ENCODE measurements around the gene FAM120A.
"Not testable (repeated sequence)": the region's sequence is repeated elsewhere in the genome, so short reads cannot be mapped to it uniquely, and the experiment has no call there.

Gene FAM120A, protein sequence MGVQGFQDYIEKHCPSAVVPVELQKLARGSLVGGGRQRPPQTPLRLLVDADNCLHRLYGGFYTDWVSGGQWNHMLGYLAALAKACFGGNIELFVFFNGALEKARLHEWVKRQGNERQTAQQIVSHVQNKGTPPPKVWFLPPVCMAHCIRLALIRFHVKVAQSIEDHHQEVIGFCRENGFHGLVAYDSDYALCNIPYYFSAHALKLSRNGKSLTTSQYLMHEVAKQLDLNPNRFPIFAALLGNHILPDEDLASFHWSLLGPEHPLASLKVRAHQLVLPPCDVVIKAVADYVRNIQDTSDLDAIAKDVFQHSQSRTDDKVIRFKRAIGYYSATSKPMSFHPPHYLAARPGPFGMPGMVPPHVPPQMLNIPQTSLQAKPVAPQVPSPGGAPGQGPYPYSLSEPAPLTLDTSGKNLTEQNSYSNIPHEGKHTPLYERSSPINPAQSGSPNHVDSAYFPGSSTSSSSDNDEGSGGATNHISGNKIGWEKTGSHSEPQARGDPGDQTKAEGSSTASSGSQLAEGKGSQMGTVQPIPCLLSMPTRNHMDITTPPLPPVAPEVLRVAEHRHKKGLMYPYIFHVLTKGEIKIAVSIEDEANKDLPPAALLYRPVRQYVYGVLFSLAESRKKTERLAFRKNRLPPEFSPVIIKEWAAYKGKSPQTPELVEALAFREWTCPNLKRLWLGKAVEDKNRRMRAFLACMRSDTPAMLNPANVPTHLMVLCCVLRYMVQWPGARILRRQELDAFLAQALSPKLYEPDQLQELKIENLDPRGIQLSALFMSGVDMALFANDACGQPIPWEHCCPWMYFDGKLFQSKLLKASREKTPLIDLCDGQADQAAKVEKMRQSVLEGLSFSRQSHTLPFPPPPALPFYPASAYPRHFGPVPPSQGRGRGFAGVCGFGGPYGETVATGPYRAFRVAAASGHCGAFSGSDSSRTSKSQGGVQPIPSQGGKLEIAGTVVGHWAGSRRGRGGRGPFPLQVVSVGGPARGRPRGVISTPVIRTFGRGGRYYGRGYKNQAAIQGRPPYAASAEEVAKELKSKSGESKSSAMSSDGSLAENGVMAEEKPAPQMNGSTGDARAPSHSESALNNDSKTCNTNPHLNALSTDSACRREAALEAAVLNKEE

DNA sequence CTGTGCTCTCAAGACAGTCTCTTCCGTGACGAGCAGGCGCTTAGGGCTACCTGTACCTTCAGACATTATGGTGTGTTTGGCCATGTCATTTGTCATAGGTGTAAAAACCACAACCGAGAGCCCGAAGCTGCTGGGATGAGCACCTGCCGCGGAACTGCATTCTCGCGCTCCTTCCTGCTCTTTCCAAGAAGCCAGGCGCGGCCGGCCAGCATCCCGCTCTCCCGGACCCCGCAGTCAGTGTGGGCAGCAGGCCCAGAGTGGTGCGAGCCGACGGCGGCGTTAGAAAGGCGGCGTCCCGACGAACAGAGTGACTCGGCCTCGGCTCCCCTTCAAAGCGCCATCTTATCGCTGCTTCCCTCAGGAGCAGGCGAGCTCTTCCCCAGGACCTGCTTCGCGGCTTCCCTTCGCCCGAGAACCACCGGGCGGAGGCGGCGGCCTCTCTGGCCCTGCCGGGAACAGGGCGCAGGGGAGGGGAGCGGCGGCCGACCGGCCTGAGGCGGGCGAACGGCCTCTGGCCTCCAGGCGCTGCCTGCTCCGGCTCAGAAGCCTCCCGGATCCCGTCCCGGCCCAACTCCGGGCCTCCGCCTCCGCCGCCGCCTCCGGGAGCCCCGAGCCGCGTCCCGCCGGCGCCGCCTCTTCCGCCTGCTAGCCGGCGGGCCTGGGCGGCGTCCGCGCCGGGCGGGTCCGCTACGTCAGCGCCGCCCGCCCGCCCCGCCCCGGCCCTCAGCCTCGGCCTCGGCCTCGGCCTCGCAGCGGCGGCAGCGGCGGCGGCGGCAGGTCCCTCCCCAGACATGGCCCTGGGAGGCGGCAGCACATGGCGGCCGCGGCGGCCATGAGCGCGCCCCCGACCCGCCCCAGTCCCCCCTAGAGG, at the start of gene FAM120A:
TSS of gene FAM120A (plus strand) at position 741 of the 871 bp plus-strand sequence. CDS start 231 bp downstream, outside the sequence.
- peak; percentile 62 for DNase-seq (ENCODE audit: low read depth)

DNA sequence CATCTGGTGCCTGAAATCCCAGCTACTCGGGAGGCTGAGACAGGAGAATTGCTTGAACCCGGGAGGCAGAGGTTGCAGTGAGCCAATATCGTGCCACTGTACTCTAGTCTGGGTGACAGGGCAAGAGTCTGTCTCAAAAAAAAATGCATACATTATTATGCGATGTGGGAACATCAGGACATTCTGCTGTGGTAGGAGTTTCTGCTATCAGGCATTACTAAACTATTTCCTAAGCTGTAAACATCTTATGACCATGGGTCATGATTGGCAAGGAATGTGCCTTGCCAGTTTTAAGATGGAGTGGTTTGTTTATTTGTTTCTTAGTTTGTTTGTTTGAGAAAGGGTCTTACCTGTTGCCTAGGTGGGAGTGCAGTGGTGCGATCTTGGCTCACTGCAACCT, 45.1 kb upstream of the FAM120A start:
- no peak for DNase-seq (ENCODE audit: low read depth)

DNA sequence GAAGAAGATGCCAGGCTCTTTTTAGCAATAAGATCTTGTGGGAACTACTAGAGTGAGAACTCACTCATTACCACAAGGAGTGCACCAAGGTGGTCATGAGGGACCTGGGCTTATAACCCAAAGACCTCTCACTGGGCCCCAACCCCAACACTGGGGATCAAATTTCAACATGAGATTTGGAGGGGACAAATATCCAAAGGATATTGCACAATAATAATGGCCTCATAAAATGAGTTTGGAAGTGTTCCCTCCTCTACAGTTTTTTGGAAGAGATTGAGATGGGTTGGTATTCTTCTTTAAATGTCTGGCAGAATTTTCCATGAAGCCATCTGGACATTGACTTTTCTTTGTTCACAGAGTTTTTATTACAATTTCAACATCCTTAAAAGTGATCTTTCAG, 38.0 kb upstream of the FAM120A start:
- no peak for DNase-seq (ENCODE audit: low read depth)

DNA sequence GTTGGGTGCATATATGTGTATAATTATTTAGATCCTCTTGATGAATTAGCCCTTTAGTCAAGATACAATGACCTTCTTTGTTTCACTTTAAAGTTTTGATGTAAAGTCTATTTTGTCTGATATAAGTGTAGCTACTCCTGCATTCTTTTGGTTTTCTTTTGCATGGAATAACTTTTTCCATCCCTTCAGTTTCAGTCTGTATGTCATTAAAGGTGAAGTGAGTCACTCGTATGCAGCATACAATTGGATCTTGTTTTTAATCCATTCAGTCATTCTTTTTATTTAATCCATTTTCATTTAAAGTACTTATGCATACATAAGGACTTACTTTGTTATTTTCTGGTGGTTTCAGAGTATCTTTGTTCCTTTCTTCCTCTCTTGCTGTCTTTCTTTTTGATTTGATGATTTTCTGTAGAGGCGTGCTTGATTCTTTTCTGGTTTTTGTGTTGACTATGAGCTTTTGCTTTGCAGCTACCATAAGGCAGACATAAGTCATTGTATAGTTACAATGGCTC, 36.3 kb upstream of the FAM120A start:
- no peak for DNase-seq (ENCODE audit: low read depth)

DNA sequence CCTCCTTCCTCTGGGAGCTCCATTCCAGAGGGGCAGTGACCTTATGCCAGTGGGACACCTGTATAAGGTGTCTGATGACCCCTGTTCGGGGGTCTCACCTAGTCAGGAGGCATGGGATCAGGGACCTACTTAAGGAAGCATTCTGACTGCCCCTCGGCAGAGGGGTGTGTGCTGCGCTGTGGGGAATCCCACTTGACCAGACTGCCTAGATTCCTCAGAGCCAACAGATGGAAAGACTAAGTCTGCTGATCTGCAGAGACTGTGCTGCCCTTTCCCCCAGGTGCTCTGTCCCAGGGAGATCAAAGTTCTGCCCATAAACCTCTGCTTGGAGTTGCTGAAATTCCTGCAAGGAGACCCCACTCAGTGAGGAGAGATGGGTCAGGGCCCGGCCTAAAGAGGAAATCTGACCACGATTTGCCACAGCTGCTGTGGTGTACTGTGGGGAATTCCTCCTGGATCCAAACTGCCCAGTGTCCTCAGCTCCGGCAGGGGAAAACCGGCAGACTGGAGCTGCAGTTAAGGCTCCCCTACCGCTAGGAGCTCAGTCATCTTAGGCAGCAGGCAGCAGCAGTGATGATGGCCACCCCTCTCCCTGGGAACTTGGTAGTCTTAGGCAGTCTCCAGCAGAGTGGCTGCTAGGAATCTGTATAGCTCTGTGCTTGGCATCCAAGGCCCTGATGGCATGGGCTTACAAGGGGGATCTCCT, 34.8 kb upstream of the FAM120A start:
- DNase-seq (ENCODE audit: low read depth) = no peak

DNA sequence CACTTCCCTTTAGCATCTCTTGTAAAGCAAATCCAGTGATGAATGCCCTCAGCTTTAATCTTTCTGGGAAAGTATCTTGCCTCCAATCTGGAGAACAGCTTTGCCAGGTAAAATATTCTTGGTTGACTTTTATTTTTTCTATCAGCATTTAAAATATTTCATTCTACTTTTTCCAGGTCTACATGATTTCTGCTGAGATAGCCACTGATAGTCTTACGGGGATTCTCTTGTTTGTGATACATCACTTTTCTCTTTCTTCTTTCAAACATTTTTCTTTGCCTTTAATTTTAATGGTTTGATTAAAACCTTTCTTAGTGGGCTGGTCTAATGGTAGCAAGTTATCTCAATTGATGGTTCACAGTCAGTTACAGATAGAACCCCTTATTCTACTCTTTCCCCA, 33.9 kb upstream of the FAM120A start:
- DNase-seq (ENCODE audit: low read depth) = no peak

DNA sequence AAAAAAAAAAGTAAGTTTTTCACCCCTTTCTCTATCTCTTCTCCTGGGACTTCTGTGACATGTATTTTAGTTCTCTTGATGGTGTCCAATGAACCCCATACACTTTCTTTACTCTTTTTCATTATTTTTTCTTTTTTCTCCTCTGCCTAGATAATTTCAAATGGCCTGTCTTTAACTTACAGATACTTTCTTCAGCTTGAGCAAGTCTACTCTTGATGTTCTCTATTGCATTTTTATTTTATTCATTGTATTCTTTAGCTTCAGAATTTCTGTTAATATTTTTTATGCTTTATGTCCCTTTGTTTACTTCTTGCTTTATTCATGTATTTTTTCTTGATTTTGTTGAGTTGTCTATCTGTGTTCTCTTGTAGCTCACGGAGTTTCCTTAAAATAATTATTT, 32.5 kb upstream of the FAM120A start:
- DNase-seq (ENCODE audit: low read depth) = no peak

DNA sequence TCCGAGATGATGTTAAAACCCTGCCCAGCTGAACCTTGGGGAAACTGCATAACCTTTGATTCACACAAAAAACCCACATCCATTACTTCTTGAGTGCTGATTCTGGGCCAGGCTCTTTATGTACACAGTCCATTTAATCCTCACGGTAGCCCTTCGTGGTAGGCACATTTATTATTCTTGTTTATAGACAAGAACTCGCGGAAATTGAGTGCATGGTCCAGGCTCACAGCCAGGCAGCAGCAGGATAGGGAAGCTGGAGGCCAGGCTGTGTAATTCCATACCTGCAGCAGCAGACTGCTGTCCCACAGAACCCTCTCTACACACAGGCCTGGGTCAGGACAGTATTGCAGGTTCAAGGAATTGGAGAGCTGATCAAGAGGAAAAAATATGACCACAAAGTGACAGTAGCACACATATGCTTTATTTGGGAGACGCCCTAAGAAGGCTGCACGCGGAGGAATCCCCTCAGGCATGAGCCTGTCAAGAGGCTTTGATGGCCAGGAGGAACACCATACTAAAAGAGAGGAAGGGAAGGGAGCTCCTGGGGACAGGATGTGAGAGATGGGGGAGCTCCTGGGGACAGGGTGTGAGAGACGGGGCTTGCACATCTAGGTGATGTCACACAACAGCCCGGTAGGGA, 28.4 kb upstream of the FAM120A start:
- no peak for DNase-seq (ENCODE audit: low read depth)

DNA sequence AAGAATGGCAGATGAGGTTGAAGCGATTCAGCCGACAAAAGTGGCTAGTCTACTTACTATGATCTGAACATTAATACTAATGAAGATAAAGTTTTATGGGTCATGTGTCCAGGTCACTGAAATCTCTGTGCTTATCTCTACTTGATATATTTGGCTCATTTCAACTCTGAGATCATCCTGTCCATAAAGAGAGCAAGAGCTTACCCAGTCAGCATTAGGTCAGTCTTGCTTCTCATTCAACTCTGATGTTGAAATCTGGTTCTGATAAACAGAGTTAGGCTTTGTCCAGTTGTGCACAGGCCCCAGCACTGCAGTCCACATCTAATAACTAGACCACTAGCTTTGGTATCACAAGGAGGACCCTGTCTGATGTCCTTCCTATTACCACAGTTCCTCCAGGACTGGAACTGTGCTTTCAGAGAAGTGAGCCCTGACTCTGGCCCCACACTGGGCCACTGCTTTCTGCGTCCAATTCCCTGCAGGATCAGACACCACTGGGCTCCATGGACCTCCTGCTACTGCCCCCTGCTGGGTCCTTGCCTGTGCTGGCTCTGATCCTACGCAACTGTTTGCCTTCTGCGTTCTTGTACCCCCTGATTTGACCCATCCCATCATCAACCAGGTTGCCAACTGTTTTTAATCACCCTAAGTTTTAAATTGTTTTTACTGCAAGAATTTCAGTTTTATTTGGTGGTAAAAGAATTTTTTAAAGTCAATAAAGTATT, 23.7 kb upstream of the FAM120A start:
- no peak for DNase-seq (ENCODE audit: low read depth)

DNA sequence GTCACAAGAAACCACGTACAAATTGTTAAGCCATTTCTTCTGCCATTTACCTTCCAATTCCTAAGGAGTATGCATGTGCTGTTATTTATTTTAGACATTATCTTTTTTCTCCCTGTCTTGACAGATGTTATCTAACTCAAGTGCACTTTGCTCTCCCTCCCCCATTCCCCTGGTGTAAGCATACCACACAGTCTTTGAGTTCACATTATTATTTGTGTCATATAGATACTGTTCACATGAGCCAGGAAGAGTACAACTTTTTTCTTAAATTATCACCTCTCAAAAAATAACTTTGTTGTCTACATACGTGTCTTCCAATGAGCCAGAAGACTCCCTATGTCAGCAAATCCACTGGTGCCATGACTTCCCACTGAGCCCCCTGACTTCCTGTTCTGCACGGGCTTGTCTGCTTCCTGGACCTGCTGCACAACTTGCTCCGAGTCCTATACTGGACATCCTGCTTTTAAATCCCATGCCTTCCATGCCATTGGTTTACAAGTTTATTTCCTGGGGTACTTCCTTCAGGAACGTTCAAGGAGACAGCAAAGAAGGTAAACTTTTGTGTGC, 19.9 kb upstream of the FAM120A start:
- no peak for DNase-seq (ENCODE audit: low read depth)

DNA sequence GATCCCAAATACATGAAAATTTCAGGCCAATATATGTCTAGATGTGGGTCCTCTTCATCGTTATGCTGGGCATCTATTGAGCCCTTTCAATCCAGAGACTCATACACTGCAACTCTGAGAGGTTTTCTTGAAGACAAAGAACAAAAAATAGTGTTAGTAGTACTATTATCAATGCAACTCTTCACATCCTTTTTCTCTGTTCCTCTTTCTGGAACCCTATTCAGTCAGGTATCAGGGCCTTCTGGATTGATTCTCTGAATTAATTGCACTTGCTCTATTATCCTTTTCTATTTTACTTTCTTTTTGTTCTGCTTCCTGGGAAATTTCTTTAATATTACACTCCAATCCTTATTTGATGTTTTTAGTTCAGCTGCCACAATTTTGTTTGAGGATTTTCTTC, 18.5 kb upstream of the FAM120A start:
- no peak for DNase-seq (ENCODE audit: low read depth)

DNA sequence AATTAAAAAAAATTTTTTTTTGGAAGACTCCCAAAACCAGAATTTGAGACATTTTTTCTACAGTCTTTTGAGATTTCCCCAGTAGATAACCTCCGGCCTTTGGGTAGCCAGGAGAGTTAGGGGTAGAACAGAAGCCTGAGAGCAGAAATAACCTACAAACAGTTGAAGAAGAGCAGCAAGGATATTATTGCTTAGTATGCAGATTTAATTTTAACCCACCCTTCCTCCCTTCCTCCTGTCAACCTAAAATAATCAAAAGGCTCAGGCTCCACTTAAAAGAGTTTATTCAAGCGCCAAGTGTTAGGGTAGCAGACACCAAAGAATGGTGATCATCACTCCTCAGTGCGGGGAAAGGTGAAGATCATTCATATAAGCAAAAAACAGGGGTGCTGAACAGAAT, 17.4 kb upstream of the FAM120A start:
- DNase-seq (ENCODE audit: low read depth) = no peak

DNA sequence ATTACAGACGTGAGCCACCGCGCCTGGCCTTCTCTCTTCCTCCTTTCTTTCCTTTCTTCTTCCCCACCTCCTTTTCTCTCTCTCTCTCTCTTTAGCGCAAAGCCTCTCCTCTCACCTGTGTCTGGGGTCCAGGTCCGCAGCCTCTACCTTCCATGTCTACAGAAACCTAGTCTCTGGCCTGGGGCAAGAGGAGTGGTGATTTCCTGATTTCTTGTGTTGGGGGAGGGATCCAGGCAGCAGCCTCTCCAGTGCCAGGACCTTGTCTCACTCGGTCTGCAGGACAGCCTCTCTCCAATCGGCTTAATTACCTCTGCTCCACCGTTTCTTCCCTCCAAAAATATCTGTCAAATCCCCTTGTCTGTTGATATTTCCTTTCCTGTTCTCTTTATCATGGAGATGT, 16.1 kb upstream of the FAM120A start:
- no peak for DNase-seq (ENCODE audit: low read depth)

DNA sequence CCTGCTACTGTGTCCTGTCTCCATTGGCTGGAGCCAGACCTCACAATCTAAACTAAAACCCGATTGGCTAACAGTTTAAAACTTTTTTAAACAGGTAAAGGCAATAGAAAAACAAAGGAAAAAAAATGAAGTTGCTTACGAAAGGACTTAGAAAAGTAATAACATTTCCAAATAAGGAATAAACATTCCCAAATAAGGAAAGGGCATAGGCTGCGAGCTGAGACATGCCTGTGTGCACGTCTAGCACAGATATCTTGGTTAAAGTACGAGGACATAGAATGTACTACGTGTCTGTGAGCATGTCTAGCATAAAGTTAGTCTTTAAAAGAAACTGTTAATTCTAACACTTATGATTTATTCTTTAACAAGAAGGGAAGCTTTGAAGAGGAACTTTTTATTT, 15.3 kb upstream of the FAM120A start:
- no peak for DNase-seq (ENCODE audit: low read depth)

DNA sequence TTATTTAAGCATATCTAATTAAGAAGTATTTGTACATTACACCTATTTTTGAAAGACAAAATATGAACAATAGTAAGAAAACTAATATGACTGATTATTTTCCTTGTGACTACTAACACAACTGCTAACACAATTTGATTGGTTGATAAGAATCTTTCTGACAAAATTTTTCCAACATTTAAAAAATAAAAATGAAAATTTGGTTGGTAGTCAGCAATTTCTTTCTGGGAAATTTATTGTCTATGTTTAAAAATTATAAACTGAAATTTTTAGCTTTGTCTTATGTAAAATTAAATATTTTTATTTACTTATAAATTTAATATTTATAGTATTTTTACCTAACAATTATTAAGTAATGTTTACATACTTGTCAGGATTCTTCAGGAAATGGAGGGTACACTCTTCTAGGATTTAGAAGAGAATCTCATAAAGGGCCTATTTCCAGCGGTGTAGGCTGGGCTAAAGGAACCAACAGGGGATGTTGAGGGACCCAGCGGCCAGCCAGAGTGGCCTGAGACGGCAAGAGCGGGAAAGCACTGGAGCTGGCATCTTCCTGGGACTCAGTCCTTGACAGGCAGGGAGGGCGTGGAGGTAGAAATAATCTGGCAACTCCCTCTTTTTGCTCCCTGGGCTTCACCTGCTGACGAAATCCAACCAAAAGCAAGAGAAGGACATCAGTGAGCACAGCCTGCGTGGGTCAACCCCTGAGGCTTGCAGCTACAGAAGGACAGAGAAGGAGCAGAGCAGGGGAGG, 14.7 kb upstream of the FAM120A start:
- no peak for DNase-seq (ENCODE audit: low read depth)

DNA sequence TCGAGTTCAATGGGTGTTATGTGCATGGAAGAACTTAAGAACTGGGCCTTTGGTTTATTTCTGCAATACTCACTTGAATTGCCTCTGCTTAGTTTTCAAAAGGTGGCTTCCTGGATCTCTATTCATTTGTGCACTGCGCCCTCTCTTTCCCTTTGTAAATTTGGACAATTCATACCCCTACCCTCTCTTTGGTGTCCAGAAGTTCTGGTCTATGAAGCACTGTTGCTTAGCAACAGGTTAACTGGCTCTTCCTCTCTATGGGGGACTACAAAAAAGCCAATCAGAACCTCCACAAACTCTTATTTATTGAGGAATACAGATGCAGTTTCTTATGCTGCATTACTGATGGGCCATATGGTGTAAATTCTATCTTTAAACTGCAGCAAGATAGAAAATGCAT, 13.5 kb upstream of the FAM120A start:
- DNase-seq (ENCODE audit: low read depth) = no peak

DNA sequence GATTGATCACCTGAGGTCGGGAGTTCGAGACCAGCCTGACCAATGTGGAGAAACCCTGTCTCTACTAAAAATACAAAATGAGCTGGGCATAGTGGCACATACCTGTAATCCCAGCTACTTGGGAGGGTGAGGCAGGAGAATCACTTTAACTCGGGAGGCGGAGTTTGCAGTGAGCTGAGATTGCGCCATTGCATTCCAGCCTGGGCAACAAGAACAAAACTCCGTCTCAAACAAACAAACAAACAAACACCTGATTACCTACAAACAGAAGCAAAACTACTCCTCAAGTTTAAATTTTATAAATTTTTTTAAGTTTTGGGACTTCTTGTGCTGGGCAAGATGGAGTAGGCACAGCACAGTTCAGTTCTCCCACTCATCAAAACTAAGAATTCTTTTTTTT, 12.2 kb upstream of the FAM120A start:
- DNase-seq (ENCODE audit: low read depth) = not testable (repeated sequence)

DNA sequence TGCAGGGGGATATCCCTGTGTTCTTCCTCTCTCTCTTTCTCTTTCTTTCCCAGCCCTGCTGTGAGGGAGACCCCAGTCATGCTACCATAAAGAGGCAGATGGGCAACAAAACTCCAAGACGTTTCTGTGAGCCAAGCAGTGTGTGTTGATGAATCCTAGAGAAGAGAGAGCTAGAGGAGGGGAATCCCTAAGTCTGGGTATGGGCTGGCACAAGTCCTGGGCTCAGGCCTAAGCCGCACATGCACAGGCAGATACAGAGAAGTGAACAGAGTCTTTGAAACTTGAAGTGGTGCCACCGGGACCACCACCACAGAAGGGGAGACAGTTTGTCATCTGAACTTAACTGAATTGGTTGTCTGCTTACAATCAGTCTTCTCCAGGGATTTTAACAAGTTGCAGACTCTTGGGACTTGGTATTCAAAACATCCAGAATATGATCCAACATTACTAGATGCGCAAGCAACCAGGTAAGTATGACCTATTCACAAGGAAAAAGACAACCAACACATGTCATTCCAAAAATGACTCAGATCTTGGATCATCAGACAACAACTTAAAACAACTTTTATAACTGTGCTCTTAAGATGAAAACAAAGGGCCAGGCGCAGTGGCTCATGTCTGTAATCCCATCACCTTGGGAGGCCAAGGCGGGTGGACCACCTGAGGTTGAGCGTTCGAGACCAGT, 10.4 kb upstream of the FAM120A start:
- no peak for DNase-seq (ENCODE audit: low read depth)
